WI38 (cell line): ENCODE results near the gene STX2.

Experiments used
- H3K4me3 ChIP-seq: 2 replicates; pipeline ENCODE4 v1.5.1; 2011; ENCODE audit warnings: low read depth, mild to moderate bottlenecking, control low read depth, low read length
- CTCF ChIP-seq: IDR thresholded peaks from 2 replicates; pipeline ENCODE4 v1.5.1; 2012; ENCODE audit warnings: low read depth, mild to moderate bottlenecking, control low read depth, low read length

STX2 gene

GRCh38 chr12:130795906-130796305, 43.1 kb downstream of the STX2 start:
- no peak overlapping the region for H3K4me3 ChIP-seq
- no peak for TF ChIP-seq CTCF

GRCh38 chr12:130793554-130793849, 45.5 kb downstream of the STX2 start:
- no peak for TF ChIP-seq CTCF
- no peak overlapping the region for H3K4me3 ChIP-seq

GRCh38 chr12:130792821-130793553, 46.1 kb downstream of the STX2 start:
- no peak for TF ChIP-seq CTCF

GRCh38 chr12:130791629-130792028, 47.4 kb downstream of the STX2 start:
- no peak overlapping the region for H3K4me3 ChIP-seq
- TF ChIP-seq CTCF = no peak

More at GRCh38 chr12:130792821-130793553, 46.1 kb downstream of the STX2 start:
- no peak overlapping the region for H3K4me3 ChIP-seq

- no peak for TF ChIP-seq CTCF
- H3K4me3 ChIP-seq = no peak overlapping the region
Observed at GRCh38 chr12:130788515-130788914, 50.5 kb downstream of the STX2 start.

GRCh38 chr12:130787445-130788410, 51.3 kb downstream of the STX2 start:
- H3K4me3 ChIP-seq = no peak overlapping the region
- TF ChIP-seq CTCF = no peak

GRCh38 chr12:130787041-130787440, 52.0 kb downstream of the STX2 start:
- no peak overlapping the region for H3K4me3 ChIP-seq
- no peak for TF ChIP-seq CTCF
